Activated effector memory CD4-positive, alpha-beta T cell treated with anti-CD3 and anti-CD28 coated beads, Interleukin-2, amount 50 U/mL, for 16 hours (primary cell): ENCODE data around the gene CUEDC1.

Experiments
- DNase-seq: peaks from one replicate; pipeline ENCODE4 v3.0.0-alpha.2; 2020

The CUEDC1 gene

DNA sequence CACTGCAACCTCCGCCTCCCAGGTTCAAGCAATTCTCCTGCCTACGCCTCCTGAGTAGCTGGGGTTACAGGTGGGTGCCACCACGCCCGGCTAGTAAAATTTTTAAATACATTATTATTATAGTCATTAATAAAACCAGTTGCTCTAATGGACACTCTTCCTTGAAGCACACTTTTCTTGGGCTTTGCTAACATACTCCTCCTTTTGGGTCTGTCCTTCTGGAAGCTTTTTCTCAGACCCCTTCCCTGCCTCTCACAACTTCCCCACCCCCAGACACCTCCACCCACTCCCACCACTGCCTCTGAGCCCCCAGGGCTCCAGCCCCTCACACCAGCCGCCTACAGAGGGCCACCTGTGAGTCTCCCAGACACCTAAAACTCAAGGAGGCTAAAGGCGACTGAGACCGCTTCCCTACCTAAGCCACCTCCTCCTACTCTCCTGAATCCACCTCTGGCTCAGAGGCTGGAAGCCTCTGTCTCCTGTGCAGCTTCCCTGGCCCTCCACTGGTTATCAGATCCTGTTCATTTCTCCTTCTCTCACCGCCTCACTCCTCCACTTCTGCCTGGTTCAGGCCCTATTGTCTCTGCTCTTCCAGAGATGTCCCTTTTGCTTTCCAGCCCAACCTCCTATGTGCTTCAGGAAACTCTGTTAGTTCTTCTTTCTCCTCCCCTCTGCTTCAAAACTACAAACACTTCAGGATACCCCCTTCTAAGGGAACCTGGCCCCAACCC is 2.1 kb upstream of the CUEDC1 start:
- DNase-seq = peak; percentile 54

DNA sequence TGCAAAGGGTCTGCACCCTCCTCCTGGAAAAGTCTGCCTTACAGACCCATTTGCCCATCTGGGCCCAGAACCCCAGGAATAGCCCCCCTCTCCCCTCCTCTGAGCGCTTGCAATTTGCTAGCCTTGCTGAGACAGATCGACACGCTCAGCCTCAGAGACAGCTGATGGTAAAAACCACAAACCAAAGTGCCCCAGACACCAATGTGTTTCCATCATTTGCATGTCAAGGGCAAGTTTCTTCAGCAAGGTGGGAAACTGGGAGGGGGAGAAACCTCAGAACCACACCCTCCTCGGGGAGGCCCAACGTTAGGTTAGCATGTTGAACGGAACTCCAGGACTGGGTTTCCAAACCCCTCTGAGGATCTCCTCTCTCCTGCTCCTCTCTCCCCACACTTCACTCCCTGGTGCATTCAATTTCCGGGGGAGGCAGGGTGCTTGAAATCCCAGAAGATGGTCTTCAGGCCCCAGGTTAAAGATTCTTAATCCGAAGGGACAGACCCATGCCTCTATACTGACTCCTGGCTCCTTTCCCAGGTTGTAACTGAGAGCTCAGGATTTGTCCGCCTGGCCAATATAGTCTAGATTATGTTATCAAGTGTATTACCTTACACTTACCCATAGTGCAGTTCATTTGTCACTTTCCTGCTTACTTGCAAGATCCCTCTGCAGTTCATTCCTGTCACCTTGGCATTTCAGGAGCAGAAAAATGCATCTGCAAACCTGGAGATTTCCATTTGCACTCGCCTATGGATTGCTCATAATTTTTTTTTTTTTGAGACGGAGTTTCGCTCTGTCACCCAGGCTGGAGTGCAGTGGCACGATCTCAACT is 1.3 kb upstream of the CUEDC1 start:
- DNase-seq = peak; percentile 65

DNA sequence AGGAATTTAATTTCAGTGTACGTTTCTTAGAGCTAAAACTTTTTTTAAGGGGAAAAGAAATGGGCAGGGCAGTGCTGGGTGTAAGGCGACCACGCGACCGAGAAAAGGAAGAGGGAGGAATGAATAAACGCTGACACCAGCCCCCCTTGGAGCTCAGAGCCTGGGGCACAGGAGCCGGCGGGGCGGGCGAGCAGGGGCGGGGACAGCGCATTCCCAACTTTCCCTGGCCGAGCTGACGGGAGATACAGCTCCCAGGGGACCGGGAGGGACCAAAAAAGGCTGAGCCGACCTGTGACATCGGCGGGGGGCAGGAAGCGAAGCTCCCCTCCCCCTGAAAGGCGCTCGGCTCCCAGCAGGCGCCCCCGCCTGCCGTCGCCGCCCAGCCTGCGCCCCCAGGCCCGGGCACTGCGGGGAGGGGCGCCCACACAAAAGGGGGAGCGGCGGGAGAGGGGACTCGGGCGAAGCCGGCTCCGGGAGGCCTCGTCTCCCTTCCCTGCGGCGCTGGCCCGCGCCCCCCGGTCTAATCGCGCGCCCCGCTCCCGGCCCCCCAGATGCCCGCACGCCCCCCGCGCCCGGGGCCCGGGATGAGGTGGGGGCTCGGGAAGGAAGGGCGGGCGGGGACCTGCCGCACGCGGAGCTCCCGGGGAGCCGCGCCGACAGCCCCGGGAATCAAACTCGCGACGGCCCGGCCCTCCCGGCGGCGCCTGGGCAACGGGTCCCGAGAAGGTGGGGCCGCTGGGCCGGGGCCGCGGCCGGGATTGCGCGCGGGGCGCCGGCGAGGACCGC is 622 bp downstream of the CUEDC1 start:
- peak; percentile 54 for DNase-seq

DNA sequence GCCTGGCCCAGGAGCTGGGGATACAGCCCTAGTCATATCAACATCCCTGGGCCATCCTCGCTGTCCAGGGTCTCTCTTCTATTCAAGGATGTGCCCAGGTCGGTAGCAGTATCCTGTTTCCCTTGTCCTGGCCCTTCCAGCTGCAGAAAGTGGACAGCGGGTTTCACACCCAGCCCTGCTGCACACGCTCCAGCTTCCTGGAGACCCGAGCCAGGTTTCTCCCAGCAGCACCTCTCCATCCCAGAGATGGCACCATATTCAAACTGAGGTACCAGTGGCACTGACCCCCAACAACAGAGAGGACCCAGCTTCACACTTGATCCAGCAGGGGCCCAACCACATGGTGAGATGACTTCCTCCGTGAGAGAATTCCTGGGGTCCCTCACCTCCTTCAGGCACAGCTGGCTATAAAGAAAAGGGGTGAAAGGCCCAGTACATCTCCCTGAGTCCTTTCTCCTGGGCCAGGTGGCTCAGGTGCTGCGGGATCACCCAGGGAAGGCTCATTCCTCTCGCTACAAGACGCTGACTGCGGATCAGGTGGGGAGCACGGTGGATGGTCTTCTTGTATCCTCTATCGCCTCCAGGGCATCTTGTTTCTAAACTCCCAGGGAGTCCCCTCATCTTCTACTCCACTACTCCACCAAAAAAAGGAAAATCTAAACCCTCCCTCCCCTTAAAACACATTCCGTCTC is 1.4 kb downstream of the CUEDC1 start:
- peak; percentile 36 for DNase-seq

DNA sequence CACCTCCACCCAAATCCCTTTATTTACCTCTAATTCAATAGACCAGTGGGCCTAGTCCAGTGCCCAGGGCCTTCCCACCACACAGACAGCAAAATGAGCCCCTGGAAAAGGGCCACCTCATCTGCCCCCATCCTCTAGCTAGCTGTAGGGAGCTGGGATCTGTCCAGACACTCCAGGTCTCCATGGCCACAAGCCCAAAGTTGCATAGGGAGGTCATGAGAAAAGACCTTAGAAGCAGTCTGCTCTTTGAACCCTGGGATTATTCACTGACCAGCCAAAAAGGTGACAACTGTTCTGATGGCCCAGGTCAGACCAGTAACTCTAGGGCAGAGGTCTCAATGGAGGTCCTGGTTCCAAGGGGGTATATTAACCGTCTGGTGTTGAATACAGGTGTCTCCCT is 2.0 kb downstream of the CUEDC1 start:
- no peak for DNase-seq

DNA sequence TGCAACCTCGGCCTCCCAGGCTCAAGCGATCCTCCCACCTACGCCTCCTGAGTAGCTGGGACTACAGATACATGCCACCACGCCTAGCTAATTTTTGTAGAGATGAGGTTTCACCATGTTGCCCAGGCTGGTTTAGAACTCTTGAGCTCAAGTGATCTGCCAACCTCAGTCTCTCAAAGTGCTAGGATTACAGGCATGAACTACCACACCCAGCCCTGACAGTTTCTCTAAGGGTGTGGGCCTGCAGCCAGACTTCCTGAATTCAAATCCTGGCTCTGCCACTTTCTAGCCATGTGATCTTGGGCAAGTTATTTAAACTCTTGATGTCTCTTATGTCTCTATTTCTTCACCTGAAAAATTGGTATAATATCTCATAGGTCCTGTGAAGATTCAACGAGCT is 5.6 kb downstream of the CUEDC1 start:
- no peak for DNase-seq

DNA sequence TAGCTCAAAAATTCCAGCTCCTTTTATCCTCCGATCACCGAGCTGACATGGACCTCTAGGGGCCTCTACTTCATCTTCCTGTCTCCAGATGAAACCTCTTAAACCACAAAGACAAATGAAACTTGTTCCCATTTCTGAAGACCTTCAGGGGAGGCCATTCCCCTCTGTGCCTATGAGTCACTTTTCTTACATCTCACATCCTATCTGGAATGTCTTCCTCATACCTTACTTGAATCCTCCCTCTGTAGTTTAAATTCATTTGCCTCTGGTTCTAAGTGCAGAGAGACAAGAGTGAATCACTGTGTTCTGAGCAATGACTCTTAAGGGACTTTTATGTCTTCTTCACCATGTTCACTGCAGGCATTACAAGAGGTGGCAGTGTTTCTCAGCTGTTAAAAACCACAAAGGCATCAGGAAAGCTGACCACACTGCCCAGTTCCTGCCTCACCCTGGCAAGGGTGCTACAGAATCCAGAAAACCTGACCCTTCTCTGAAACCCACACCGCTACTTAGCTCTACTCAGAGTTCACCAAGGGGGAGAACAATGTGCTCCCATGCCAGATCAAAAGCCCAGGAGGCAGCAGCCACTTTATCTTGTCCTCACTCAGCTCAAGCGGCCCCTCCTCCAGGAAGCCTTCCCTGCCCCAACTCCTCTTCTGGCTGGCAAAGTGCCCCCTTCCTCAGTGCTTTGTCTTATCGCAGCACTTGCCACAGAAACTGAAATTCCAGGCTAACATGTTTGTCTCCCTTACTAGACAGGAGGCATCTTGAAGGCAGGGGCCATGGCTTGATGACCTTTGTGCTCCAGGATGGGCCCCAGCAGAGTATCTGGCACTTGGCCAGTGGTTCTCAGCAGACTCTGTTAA is 6.4 kb downstream of the CUEDC1 start:
- no peak for DNase-seq

DNA sequence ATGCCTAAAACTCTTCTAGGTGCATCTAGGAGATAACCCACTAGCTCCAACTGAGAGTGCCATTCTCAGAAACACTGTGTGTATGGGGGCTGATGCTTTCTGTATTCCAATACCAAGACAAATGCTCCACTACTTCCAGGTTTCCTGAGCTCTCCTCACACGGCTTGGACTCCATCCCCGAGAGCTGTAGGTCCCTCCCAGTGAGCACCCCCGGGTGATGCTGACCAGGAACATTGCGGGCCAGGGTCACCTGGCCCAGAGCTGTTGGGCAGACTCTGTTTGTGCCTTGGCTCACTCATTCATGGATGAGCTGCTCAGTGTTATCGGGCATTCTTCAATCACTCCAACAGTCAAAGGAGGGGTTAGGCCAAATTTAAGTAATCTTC is 7.0 kb downstream of the CUEDC1 start:
- DNase-seq = no peak

DNA sequence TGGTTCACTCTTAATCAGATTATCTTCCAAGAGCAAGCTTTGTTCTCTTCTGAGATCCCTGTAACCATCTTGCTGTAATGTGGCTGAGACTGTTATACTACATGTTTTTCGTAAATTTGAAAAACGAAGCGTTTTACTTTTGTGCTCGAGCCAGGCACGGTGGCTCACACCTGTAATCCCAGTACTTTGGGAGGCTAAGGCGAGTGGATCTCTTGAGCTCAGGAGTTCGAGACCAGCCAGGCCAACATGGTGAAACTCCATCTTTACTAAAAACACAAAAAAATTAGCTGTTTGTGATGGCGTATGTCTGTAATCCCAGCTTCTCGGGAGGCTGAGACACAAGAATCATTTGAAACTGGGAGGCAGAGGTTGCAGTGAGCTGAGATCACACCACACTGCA is 7.8 kb downstream of the CUEDC1 start:
- DNase-seq = no peak

DNA sequence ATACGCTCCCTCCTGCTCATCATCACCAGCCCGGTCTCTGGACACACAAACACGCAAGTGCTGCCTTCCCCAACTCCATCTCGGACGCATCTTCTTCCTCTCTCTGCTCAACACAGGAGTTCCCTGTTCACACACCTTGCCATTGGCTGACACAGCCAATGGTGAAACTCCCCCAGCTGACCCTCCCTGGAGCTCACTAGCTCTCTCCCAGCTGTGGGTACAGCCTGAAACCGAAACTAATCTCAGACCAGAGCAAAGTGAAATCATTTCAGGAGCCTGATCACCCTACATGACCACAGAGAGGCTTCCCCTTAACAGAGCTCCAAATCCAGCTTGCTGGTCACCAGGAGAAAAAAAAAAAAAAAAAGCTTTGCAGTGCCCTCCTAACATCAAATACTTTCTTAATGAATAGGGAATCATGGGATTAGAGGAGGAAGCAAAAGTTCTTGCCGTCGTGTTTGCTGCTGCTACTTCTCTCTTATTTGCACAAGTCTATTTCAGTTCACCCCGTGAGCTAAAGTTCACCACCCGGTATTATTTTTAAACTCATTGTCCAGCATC is 8.3 kb downstream of the CUEDC1 start:
- no peak for DNase-seq

DNA sequence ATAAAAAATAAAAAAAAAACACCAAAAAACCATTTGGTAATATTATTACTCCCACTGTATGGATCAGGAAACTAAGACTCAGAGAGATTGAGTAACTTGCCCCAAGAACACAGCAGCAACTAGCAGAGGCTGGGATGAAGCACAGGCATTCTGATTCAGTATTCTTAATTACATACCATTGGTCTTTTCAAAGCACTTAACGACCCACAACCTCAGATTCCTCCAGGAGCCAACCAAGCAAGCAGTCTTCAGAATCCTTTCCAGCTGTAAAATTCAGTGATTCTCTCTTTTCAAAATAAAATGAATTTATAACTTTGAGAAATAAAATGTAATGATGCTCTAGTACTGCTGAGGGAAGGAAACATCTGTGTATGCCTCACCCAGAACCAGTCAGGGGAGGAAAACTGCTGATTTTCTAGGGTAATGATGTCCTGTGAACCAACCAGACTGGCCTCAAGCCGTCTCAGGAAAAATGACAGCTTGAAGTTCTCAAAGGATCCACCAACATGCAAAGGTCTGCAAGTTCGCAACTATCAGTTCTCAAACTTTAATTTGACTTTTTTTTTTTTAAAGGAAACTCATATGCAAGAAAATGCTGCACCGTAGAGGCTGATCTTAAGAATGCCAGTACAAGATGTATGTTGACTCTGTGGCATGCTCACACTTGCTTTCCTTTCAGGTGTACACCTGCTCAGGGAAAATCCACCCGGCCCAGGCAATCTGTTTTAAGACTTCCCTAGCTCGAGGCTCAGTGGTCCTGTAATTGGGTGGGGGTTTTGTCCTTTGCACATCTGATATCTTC is 9.0 kb downstream of the CUEDC1 start:
- no peak for DNase-seq

DNA sequence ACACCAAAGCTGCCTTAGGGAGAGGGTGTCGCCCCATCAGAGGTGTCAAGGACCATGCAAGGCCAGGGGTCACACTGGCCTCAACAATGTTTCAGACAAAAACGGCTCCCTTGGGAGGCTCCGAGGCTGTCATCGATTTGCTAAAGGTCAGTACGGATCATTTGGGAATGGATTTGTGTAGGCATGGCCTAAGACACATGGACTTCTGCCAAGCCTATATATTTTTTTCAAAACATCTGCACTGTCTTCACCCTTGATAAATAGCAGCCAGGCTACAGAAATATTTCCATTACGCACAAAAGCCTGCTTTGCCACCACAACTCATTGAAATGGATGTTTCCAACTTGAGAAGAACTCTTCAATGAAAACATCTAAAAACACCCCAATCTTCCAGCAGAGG is 10.3 kb downstream of the CUEDC1 start:
- no peak for DNase-seq

DNA sequence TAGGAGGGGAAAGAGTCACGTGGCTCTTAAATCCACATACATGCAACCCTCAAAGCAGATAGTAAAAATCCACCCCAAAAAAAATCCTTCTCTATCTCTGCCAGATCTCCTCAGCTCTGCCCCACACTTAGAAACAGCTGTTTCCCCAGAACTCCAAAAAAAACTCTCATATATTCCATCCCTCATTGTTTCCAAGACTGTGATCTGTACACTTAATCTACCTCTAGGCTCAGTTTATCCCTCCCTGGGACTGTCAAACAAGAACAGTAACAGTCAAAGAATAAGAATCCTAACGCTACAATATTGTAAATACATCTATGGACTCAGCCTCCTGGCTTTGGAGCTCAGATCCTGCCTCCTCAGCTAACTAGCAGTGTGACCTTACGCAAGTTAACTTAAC is 11.6 kb downstream of the CUEDC1 start:
- no peak for DNase-seq

DNA sequence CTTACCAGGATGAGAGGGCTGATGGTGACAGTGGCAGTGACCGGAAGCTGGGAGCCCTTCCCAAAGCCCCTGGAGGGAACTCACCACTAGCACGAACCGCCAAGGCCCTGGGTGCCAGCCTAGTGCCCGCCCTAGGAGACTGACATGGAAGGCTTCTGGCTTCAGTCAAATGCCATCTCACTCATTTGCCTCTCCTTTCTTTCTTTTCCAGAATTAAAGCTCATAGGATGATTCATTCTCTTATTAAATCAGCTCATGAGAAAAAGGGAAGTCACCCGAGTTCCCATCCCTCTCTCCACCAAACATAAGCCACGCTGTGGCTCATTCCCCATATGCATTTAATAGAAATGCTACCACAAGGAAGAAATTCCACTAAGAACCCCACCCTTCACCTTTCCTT is 12.1 kb downstream of the CUEDC1 start:
- DNase-seq = no peak

DNA sequence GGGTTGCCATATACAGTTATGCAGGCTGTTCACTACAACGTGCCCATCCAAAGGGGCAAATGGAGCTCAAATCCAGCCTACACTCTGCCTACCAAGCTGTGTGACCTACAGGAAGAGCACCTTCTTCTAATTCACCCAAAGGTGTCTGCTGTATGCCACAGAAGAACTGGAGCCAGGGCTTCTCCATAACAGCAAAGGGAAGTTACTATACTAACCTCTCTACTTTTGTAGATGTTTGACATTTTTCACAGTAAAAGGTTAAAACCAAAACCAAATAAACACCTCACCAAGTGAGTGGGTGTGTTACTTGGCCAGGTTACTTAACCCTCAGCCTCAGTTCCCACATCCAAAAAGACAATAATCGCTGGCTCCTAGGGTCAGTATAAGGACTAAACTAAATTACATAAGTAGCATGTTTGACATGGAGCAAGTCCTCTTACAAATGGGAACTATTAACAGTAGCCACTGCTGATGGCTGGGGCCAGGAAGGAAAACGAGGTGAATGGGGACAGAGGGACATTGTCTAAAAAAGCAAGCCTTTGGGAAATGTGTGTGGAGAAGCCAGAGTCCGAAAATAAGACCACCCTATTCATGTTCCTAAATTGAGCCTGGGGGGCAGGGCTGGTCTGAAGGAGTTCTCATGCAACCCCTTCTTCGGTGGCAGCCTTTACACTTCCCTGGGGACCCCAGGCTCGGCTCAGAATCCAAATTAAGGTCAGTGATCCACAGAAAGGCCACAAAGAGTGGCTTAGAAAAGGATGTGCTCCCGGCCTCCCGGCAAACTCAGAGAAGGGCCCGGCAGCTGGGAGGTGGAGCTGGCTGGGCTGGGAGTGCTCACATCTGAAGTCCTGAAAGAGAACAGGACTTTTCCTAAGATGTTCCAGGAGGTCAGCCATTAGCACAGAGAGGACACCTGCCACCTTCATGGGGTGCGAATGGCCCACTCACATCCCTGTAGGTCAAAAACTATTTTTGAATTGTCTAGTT is 13.5 kb downstream of the CUEDC1 start:
- no peak for DNase-seq

DNA sequence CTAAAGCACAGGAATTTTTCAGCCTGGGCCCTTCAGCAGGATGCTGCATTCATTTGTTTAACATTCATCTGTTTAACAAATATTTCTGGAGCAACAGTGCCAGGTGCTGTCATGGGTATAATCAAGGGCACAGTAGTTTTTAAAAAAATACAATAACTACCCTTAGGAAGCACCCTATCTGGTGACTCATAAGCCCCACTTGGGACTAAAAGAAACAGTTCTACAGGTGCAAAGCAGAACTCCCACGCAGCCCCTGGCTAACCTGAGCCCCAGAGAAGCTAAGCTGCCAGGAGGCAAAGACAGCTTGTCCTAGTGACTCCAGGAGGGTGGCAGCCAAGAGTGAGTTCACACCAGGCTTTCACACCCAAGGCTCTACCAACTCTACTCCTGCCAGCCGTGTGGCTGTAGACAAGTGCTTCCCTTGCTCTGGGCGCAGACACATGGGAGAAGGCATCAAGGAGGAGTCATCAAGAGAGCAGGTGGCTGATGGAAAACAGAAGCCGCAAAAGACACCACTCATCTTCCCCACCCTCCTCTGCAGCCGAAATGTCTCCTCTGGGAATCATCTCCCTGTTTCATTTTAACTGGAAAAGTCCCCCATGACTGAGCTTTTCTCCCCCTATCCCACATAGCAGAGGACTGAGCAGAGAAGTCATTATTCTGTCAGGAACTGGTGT is 14.4 kb downstream of the CUEDC1 start:
- no peak for DNase-seq

DNA sequence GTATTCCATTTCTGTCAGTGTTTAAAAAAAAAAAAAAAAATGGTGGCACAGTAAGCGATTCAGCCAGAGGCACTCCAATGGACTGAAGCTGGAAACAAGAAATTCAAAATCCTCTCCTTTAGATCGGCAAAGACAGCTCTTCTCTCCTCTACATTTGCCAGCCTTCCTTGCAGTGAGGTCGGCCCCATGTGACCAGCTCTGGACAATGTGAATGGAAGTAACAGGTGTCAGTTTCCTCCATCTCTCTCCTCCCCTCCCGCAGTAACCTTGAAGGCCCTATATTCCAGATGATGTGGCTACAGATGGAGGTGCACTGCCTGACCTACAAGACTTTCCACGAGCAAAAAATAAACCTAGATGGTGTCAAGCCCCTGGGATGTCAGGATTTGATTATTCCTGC is 15.0 kb downstream of the CUEDC1 start:
- DNase-seq = no peak

DNA sequence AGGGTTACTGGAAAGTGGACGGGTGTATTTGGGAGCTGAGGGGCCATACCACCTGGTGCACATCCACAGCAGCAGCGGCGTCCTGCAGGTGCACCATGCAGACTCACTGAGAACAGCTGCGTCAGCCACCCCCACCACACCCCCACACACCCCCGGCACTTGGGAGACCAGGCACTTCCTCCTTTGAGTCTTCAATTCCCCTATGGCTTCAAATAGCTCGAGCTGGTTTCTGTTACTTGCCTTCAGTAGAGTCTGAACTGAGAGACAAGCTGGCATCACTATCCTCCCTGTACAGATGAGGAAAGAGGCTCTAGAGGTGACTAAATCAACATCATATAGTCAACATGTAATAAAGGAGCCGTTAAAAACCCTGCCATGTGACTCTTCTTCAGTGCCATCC is 15.4 kb downstream of the CUEDC1 start:
- no peak for DNase-seq

DNA sequence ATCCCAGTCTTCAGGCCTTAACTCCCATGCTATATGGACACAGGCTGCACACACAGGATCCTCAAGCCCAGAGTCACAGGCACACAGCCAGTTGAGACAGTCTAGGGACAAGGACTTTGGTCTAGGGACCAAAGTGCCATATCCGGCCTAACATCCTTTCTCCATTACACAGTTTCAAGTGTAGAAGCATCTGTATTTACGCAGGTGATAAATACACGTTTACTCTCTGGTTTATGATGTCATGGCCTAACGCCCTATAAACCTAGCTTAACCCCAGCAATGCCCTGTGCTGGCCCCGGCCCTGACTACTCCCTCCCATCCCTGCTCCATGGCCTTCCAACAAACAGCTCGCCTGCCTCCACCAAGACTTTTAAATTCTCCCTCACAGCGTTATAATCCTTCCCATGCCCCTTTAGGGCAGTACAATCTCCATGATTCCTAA is 17.1 kb downstream of the CUEDC1 start:
- DNase-seq = no peak
